ENCODE results near the gene CST8.

- TF ChIP-seq, protein P1, sequence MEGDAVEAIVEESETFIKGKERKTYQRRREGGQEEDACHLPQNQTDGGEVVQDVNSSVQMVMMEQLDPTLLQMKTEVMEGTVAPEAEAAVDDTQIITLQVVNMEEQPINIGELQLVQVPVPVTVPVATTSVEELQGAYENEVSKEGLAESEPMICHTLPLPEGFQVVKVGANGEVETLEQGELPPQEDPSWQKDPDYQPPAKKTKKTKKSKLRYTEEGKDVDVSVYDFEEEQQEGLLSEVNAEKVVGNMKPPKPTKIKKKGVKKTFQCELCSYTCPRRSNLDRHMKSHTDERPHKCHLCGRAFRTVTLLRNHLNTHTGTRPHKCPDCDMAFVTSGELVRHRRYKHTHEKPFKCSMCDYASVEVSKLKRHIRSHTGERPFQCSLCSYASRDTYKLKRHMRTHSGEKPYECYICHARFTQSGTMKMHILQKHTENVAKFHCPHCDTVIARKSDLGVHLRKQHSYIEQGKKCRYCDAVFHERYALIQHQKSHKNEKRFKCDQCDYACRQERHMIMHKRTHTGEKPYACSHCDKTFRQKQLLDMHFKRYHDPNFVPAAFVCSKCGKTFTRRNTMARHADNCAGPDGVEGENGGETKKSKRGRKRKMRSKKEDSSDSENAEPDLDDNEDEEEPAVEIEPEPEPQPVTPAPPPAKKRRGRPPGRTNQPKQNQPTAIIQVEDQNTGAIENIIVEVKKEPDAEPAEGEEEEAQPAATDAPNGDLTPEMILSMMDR (conservative IDR thresholded peaks at IDR 0.05; ENCODE audit: low read length): no peak
- no peak for TF ChIP-seq EZH2phosphoT487 (IDR thresholded peaks at IDR 0.05; ENCODE audit: borderline replicate concordance, low read depth, low read length)
These were observed 34.0 kb upstream of the CST8 start for GRCh38 chr20:23456873-23457272.
